ENCODE results near the gene MTHFD2L.

GRCh38 chr4:74331944-74332343 is 174.0 kb downstream of the MTHFD2L start:
- no peak for TF ChIP-seq CTCF (conservative IDR thresholded peaks at IDR 0.05)
- no peak for TF ChIP-seq EZH2 (IDR thresholded peaks at IDR 0.05; ENCODE audit: low read depth)
